Peyer's patch (tissue), 4 donors: ENCODE results near the gene TFAP2B. TPM values are rescaled to one million over a fixed set of nuclear protein-coding genes. Genes with fewer than 3 reads are reported as not detected.

Experiments
- DNase-seq, 3 donors: peaks; one replicate each; pipeline ENCODE4 v3.0.0-alpha.2; 2017 to 2019
- H3K27ac ChIP-seq, 4 donors: fragments of 200-600 bp; sonication (generic); one replicate each; pipeline ENCODE4 v1.5.1; 2016 to 2019
- H3K27me3 ChIP-seq, 2 donors: fragments of 200-600 bp; sonication (generic); one replicate each; pipeline ENCODE4 v1.5.1; 2019
- H3K36me3 ChIP-seq, 3 donors: fragments of 200-600 bp; sonication (generic); one replicate each; pipeline ENCODE4 v1.5.1; 2016 to 2019
- H3K4me1 ChIP-seq, 4 donors: fragments of 200-600 bp; sonication (generic); one replicate each; pipeline ENCODE4 v1.5.1; 2016 to 2019
- H3K4me3 ChIP-seq, 4 donors: fragments of 200-600 bp; sonication (generic); 1 replicate in 3 of 4; 2 replicates in 1 of 4; pipeline ENCODE4 v1.5.1; 2016 to 2019; ENCODE audit warnings: mild to moderate bottlenecking in 1 of 4
- H3K9me3 ChIP-seq, 4 donors: fragments of 200-600 bp; sonication (generic); one replicate each; pipeline ENCODE4 v1.5.1; 2016 to 2019; ENCODE audit warnings: mild to moderate bottlenecking in 1 of 4
- CTCF ChIP-seq, 6 experiments: fragments of 450-650 bp in 4 of 6; fragments of 200-600 bp in 2 of 6; sonication (generic) in 1 of 6; IDR thresholded peaks; one replicate each; pipeline ENCODE4 v1.5.1; 2017 to 2019; ENCODE audit warnings: antibody characterized with exemption in 6 of 6, mild to moderate bottlenecking in 3 of 6, moderate library complexity in 1 of 6
- POLR2A ChIP-seq, 2 donors: fragments of 450-650 bp; IDR thresholded peaks; one replicate each; pipeline ENCODE4 v1.5.1; 2017; ENCODE audit warnings: antibody characterized with exemption in 2 of 2, mild to moderate bottlenecking in 2 of 2, moderate library complexity in 2 of 2
- total RNA-seq, 4 donors: library from RNA; depleted of rRNA; stranded (reverse); fragments of >200 nt; gene quantifications; one replicate each; pipeline ENCODE4 v1.1.0, GENCODE V29; 2016

TFAP2B gene
- not detected for total RNA-seq

GRCh38 chr6:50818673-50819072, at the start of gene TFAP2B:
Gene TFAP2B (plus strand): TSS chr6:50818871. CDS start chr6:50818892, 21 bp downstream.
- H3K27me3 ChIP-seq = peaks cover 0 to 19% of the 10 kb centered on the region in 2 donors
- no peaks in the 10 kb centered on the region for H3K9me3 ChIP-seq
- H3K36me3 ChIP-seq = no peaks in the 10 kb centered on the region
- H3K4me1 ChIP-seq = peaks cover 0 to 5% (median 0%) of the 10 kb centered on the region in 4 donors
- no peak within 1 kb of the TSS for H3K27ac ChIP-seq
- TF ChIP-seq CTCF (IDR thresholded peaks at IDR 0.05) = no peak
- TF ChIP-seq POLR2A (IDR thresholded peaks at IDR 0.05) = no peak
- peak within 1 kb of the TSS in 2 of 4 donors; percentile 27 to 38 for H3K4me3 ChIP-seq
- DNase-seq = no peak

- DNase-seq = no peak
- TF ChIP-seq POLR2A (IDR thresholded peaks at IDR 0.05) (no peak), CTCF (IDR thresholded peaks at IDR 0.05) (no peak)
- no peaks in the 10 kb centered on the region for H3K36me3 ChIP-seq
- no peak overlapping the region for H3K27ac ChIP-seq
- H3K4me3 ChIP-seq = no peak overlapping the region
- H3K9me3 ChIP-seq = no peaks in the 10 kb centered on the region
- no peaks in the 10 kb centered on the region for H3K27me3 ChIP-seq
- H3K4me1 ChIP-seq = no peaks in the 10 kb centered on the region
Measured at GRCh38 chr6:50778696-50779095, 40.0 kb upstream of the TFAP2B start.

GRCh38 chr6:50780382-50780781, 38.3 kb upstream of the TFAP2B start:
- no peak for DNase-seq
- Histone ChIP-seq H3K4me1 (no peaks in the 10 kb centered on the region), H3K27me3 (no peaks in the 10 kb centered on the region), H3K9me3 (no peaks in the 10 kb centered on the region), H3K4me3 (no peak overlapping the region), H3K36me3 (no peaks in the 10 kb centered on the region), H3K27ac (no peak overlapping the region)
- TF ChIP-seq CTCF (IDR thresholded peaks at IDR 0.05) = no peak
- no peak for TF ChIP-seq POLR2A (IDR thresholded peaks at IDR 0.05)

GRCh38 chr6:50785921-50786320, 32.8 kb upstream of the TFAP2B start:
- Histone ChIP-seq H3K27ac (no peak overlapping the region), H3K9me3 (no peaks in the 10 kb centered on the region), H3K4me3 (no peak overlapping the region), H3K27me3 (no peaks in the 10 kb centered on the region), H3K4me1 (no peaks in the 10 kb centered on the region), H3K36me3 (no peaks in the 10 kb centered on the region)
- no peak for DNase-seq
- no peak for TF ChIP-seq CTCF (IDR thresholded peaks at IDR 0.05)
- no peak for TF ChIP-seq POLR2A (IDR thresholded peaks at IDR 0.05)

GRCh38 chr6:50791900-50792508, 26.7 kb upstream of the TFAP2B start:
- H3K9me3 ChIP-seq = no peaks in the 10 kb centered on the region
- H3K36me3 ChIP-seq = no peaks in the 10 kb centered on the region
- no peak overlapping the region for H3K4me3 ChIP-seq
- no peak overlapping the region for H3K27ac ChIP-seq
- no peaks in the 10 kb centered on the region for H3K4me1 ChIP-seq
- H3K27me3 ChIP-seq = no peaks in the 10 kb centered on the region
- TF ChIP-seq POLR2A (IDR thresholded peaks at IDR 0.05) (no peak), CTCF (IDR thresholded peaks at IDR 0.05) (peak in 4 of 6 experiments; percentile 40 to 60 (median 56))
- DNase-seq = no peak

- Histone ChIP-seq H3K36me3 (no peaks in the 10 kb centered on the region), H3K9me3 (no peaks in the 10 kb centered on the region), H3K4me3 (no peak overlapping the region), H3K4me1 (no peaks in the 10 kb centered on the region), H3K27me3 (no peaks in the 10 kb centered on the region), H3K27ac (no peak overlapping the region)
- DNase-seq = no peak
- no peak for TF ChIP-seq CTCF (IDR thresholded peaks at IDR 0.05)
- TF ChIP-seq POLR2A (IDR thresholded peaks at IDR 0.05) = no peak
Measured at GRCh38 chr6:50792771-50793170, 25.9 kb upstream of the TFAP2B start.
